GM12878 (cell line): ENCODE results near the gene ACTL10. TPM values are rescaled to one million over a fixed set of nuclear protein-coding genes. Genes with fewer than 3 reads are reported as not detected.

Experiments
- E2F4 ChIP-seq: IDR thresholded peaks from 2 replicates; pipeline ENCODE4 v1.6.1; 2012; ENCODE audit warnings: low read depth, low read length, improper control_type of control experiment
- polyA plus RNA-seq, 11 experiments: library from polyadenylated mRNA; depleted of rRNA in 4 of 11; unstranded in 6 of 11; stranded (reverse) in 5 of 11; fragments of >200 nt; fragmentation: Nextera tagmentation in 4 of 11; fragmentation: Illumina TruSeq in 1 of 11; extraction: Ambion mirVana in 4 of 11; extraction: Trizol in 1 of 11; gene quantifications; 1 replicate in 1 of 11; 2 replicates in 10 of 11; pipeline versions ENCODE4 v1.2.1 to v1.2.3, GENCODE V29; 2011 to 2016; ENCODE audit warnings: inconsistent platforms in 2 of 11, missing spikeins in 2 of 11, low read depth in 1 of 11
- total RNA-seq, 4 experiments: library from RNA; depleted of rRNA in 3 of 4; stranded (reverse); fragments of >200 nt in 3 of 4; fragmentation: Illumina TruSeq in 1 of 4; extraction: Trizol in 1 of 4; gene quantifications; 2 replicates each; pipeline versions ENCODE4 v1.2.1 to v1.2.3, GENCODE V29; 2013 to 2021
- TF ChIP-seq, protein P1 (sequence below): IDR thresholded peaks from 2 replicates; pipeline ENCODE4 v1.6.1; 2012; ENCODE audit warnings: mild to moderate bottlenecking, low read depth, low read length

The ACTL10 gene
- total and polyA plus RNA-seq, 10 of the 15 experiments (the other 5 are each of a cell fraction or from before 2014, with no cell fraction given): 0.12 to 5.0 (median 0.89) TPM

GRCh38 chr20:33716498-33716897, 49.8 kb downstream of the ACTL10 start (continued):
- no peak for TF ChIP-seq E2F4
- TF ChIP-seq, protein P1, sequence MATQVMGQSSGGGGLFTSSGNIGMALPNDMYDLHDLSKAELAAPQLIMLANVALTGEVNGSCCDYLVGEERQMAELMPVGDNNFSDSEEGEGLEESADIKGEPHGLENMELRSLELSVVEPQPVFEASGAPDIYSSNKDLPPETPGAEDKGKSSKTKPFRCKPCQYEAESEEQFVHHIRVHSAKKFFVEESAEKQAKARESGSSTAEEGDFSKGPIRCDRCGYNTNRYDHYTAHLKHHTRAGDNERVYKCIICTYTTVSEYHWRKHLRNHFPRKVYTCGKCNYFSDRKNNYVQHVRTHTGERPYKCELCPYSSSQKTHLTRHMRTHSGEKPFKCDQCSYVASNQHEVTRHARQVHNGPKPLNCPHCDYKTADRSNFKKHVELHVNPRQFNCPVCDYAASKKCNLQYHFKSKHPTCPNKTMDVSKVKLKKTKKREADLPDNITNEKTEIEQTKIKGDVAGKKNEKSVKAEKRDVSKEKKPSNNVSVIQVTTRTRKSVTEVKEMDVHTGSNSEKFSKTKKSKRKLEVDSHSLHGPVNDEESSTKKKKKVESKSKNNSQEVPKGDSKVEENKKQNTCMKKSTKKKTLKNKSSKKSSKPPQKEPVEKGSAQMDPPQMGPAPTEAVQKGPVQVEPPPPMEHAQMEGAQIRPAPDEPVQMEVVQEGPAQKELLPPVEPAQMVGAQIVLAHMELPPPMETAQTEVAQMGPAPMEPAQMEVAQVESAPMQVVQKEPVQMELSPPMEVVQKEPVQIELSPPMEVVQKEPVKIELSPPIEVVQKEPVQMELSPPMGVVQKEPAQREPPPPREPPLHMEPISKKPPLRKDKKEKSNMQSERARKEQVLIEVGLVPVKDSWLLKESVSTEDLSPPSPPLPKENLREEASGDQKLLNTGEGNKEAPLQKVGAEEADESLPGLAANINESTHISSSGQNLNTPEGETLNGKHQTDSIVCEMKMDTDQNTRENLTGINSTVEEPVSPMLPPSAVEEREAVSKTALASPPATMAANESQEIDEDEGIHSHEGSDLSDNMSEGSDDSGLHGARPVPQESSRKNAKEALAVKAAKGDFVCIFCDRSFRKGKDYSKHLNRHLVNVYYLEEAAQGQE: no peak

Other genes with a start within 250 kb of the ACTL10 start
Only the 7 nearest of the 8 such genes appear.
- gene CBFA2T2, start 176.8 kb upstream of the ACTL10 start, total RNA-seq (2014; rRNA removed): 2.6 and 2.7 TPM in 2 replicates
- 3.0 and 3.6 TPM in 2 replicates for gene CBFA2T2, start 176.8 kb upstream of the ACTL10 start, total RNA-seq (2014; rRNA removed; fragmentation: Illumina TruSeq; extraction: Trizol)
- 5.7 and 6.2 TPM in 2 replicates for gene CBFA2T2, start 176.8 kb upstream of the ACTL10 start, total RNA-seq (2021)
- 6.9 and 8.2 TPM in 2 replicates for gene CBFA2T2, start 176.8 kb upstream of the ACTL10 start, polyA plus RNA-seq (2011; rRNA removed)
- gene CBFA2T2, start 176.8 kb upstream of the ACTL10 start, polyA plus RNA-seq (2014; fragmentation: Illumina TruSeq; extraction: Trizol): 4.3 and 5.2 TPM in 2 replicates
- gene CBFA2T2, start 176.8 kb upstream of the ACTL10 start, polyA plus RNA-seq (2014; fragmentation: Nextera tagmentation; extraction: Ambion mirVana): under 1 TPM; 0.61 to 0.62 TPM
- gene CBFA2T2, start 176.8 kb upstream of the ACTL10 start, polyA plus RNA-seq (2014; rRNA removed): 6.2 and 7.0 TPM in 2 replicates
- gene CBFA2T2, start 176.8 kb upstream of the ACTL10 start, polyA plus RNA-seq (2016; fragmentation: Nextera tagmentation; extraction: Ambion mirVana): 1 to 10 TPM; 7.1 to 8.6 TPM
- gene C20orf144, start 4.6 kb upstream of the ACTL10 start, total RNA-seq (2014; rRNA removed): 0.27 TPM in 1 of 2 replicates, not detected in the other
- gene C20orf144, start 4.6 kb upstream of the ACTL10 start, total RNA-seq (2014; rRNA removed; fragmentation: Illumina TruSeq; extraction: Trizol): 0.05 and 0.13 TPM in 2 replicates
- 0.11 and 0.23 TPM in 2 replicates for gene C20orf144, start 4.6 kb upstream of the ACTL10 start, total RNA-seq (2021)
- gene C20orf144, start 4.6 kb upstream of the ACTL10 start, polyA plus RNA-seq (2011; rRNA removed): 0.07 and 0.12 TPM in 2 replicates
- 0.17 and 0.24 TPM in 2 replicates for gene C20orf144, start 4.6 kb upstream of the ACTL10 start, polyA plus RNA-seq (2014; fragmentation: Illumina TruSeq; extraction: Trizol)
- gene C20orf144, start 4.6 kb upstream of the ACTL10 start, polyA plus RNA-seq (2014; fragmentation: Nextera tagmentation; extraction: Ambion mirVana): under 1 TPM in 1 of 2 experiments, not detected in 1; 0.04 TPM
- 0.27 and 0.61 TPM in 2 replicates for gene C20orf144, start 4.6 kb upstream of the ACTL10 start, polyA plus RNA-seq (2014; rRNA removed)
- gene C20orf144, start 4.6 kb upstream of the ACTL10 start, polyA plus RNA-seq (2016; fragmentation: Nextera tagmentation; extraction: Ambion mirVana): under 1 TPM; 0.32 to 0.62 TPM
- gene NECAB3, start 7.5 kb downstream of the ACTL10 start, total RNA-seq (2014; rRNA removed): 14.3 and 15.6 TPM in 2 replicates
- 7.3 and 7.6 TPM in 2 replicates for gene NECAB3, start 7.5 kb downstream of the ACTL10 start, total RNA-seq (2014; rRNA removed; fragmentation: Illumina TruSeq; extraction: Trizol)
- 13.6 and 14.2 TPM in 2 replicates for gene NECAB3, start 7.5 kb downstream of the ACTL10 start, total RNA-seq (2021)
- 2.1 and 3.6 TPM in 2 replicates for gene NECAB3, start 7.5 kb downstream of the ACTL10 start, polyA plus RNA-seq (2011; rRNA removed)
- gene NECAB3, start 7.5 kb downstream of the ACTL10 start, polyA plus RNA-seq (2014; fragmentation: Illumina TruSeq; extraction: Trizol): 3.4 and 4.6 TPM in 2 replicates
- gene NECAB3, start 7.5 kb downstream of the ACTL10 start, polyA plus RNA-seq (2014; fragmentation: Nextera tagmentation; extraction: Ambion mirVana): 1 to 10 TPM in 1 of 2 experiments, under 1 TPM in 1; 0.21 to 1.3 TPM
- 14.5 and 17.0 TPM in 2 replicates for gene NECAB3, start 7.5 kb downstream of the ACTL10 start, polyA plus RNA-seq (2014; rRNA removed)
- 1 to 10 TPM; 7.0 to 8.5 TPM for gene NECAB3, start 7.5 kb downstream of the ACTL10 start, polyA plus RNA-seq (2016; fragmentation: Nextera tagmentation; extraction: Ambion mirVana)
- gene E2F1, start 19.4 kb downstream of the ACTL10 start, total RNA-seq (2014; rRNA removed): 31.6 and 36.7 TPM in 2 replicates
- gene E2F1, start 19.4 kb downstream of the ACTL10 start, total RNA-seq (2014; rRNA removed; fragmentation: Illumina TruSeq; extraction: Trizol): 22.8 and 26.1 TPM in 2 replicates
- gene E2F1, start 19.4 kb downstream of the ACTL10 start, total RNA-seq (2021): 41.5 and 43.2 TPM in 2 replicates
- gene E2F1, start 19.4 kb downstream of the ACTL10 start, polyA plus RNA-seq (2011; rRNA removed): 10.0 and 17.8 TPM in 2 replicates
- 13.0 and 21.6 TPM in 2 replicates for gene E2F1, start 19.4 kb downstream of the ACTL10 start, polyA plus RNA-seq (2014; fragmentation: Illumina TruSeq; extraction: Trizol)
- gene E2F1, start 19.4 kb downstream of the ACTL10 start, polyA plus RNA-seq (2014; fragmentation: Nextera tagmentation; extraction: Ambion mirVana): 1 to 10 TPM in 1 of 2 experiments, under 1 TPM in 1; 0.29 to 2.1 TPM
- gene E2F1, start 19.4 kb downstream of the ACTL10 start, polyA plus RNA-seq (2014; rRNA removed): 50.2 and 55.4 TPM in 2 replicates
- 10 to 100 TPM in 1 of 2 experiments, 1 to 10 TPM in 1; 3.2 to 16.7 TPM for gene E2F1, start 19.4 kb downstream of the ACTL10 start, polyA plus RNA-seq (2016; fragmentation: Nextera tagmentation; extraction: Ambion mirVana)
- 7.5 and 9.7 TPM in 2 replicates for gene PXMP4, start 53.4 kb downstream of the ACTL10 start, total RNA-seq (2014; rRNA removed)
- gene PXMP4, start 53.4 kb downstream of the ACTL10 start, total RNA-seq (2014; rRNA removed; fragmentation: Illumina TruSeq; extraction: Trizol): 2.1 and 3.6 TPM in 2 replicates
- gene PXMP4, start 53.4 kb downstream of the ACTL10 start, total RNA-seq (2021): 7.6 and 8.9 TPM in 2 replicates
- 2.7 and 4.9 TPM in 2 replicates for gene PXMP4, start 53.4 kb downstream of the ACTL10 start, polyA plus RNA-seq (2011; rRNA removed)
- 1.3 and 5.4 TPM in 2 replicates for gene PXMP4, start 53.4 kb downstream of the ACTL10 start, polyA plus RNA-seq (2014; fragmentation: Illumina TruSeq; extraction: Trizol)
- gene PXMP4, start 53.4 kb downstream of the ACTL10 start, polyA plus RNA-seq (2014; fragmentation: Nextera tagmentation; extraction: Ambion mirVana): 10 to 100 TPM; 12.2 to 19.2 TPM
- gene PXMP4, start 53.4 kb downstream of the ACTL10 start, polyA plus RNA-seq (2014; rRNA removed): 4.8 and 5.7 TPM in 2 replicates
- 10 to 100 TPM; 14.2 to 15.7 TPM for gene PXMP4, start 53.4 kb downstream of the ACTL10 start, polyA plus RNA-seq (2016; fragmentation: Nextera tagmentation; extraction: Ambion mirVana)
- 1.5 and 2.8 TPM in 2 replicates for gene ZNF341, start 65.1 kb downstream of the ACTL10 start, total RNA-seq (2014; rRNA removed)
- 1.1 and 1.4 TPM in 2 replicates for gene ZNF341, start 65.1 kb downstream of the ACTL10 start, total RNA-seq (2014; rRNA removed; fragmentation: Illumina TruSeq; extraction: Trizol)
- gene ZNF341, start 65.1 kb downstream of the ACTL10 start, total RNA-seq (2021): 4.0 and 5.0 TPM in 2 replicates
- gene ZNF341, start 65.1 kb downstream of the ACTL10 start, polyA plus RNA-seq (2011; rRNA removed): 0.86 and 2.5 TPM in 2 replicates
- 0.63 and 2.4 TPM in 2 replicates for gene ZNF341, start 65.1 kb downstream of the ACTL10 start, polyA plus RNA-seq (2014; fragmentation: Illumina TruSeq; extraction: Trizol)
- gene ZNF341, start 65.1 kb downstream of the ACTL10 start, polyA plus RNA-seq (2014; fragmentation: Nextera tagmentation; extraction: Ambion mirVana): under 1 TPM; 0.18 to 0.46 TPM
- 3.0 and 4.1 TPM in 2 replicates for gene ZNF341, start 65.1 kb downstream of the ACTL10 start, polyA plus RNA-seq (2014; rRNA removed)
- gene ZNF341, start 65.1 kb downstream of the ACTL10 start, polyA plus RNA-seq (2016; fragmentation: Nextera tagmentation; extraction: Ambion mirVana): 1 to 10 TPM; 3.8 to 4.0 TPM
- 46.6 and 47.7 TPM in 2 replicates for gene CHMP4B, start 144.4 kb downstream of the ACTL10 start, total RNA-seq (2014; rRNA removed)
- 52.6 and 54.1 TPM in 2 replicates for gene CHMP4B, start 144.4 kb downstream of the ACTL10 start, total RNA-seq (2014; rRNA removed; fragmentation: Illumina TruSeq; extraction: Trizol)
- gene CHMP4B, start 144.4 kb downstream of the ACTL10 start, total RNA-seq (2021): 96.3 and 98.7 TPM in 2 replicates
- gene CHMP4B, start 144.4 kb downstream of the ACTL10 start, polyA plus RNA-seq (2011; rRNA removed): 63.3 and 64.9 TPM in 2 replicates
- gene CHMP4B, start 144.4 kb downstream of the ACTL10 start, polyA plus RNA-seq (2014; fragmentation: Illumina TruSeq; extraction: Trizol): 117 and 118 TPM in 2 replicates
- 10 to 100 TPM in 1 of 2 experiments, 1 to 10 TPM in 1; 4.2 to 12.9 TPM for gene CHMP4B, start 144.4 kb downstream of the ACTL10 start, polyA plus RNA-seq (2014; fragmentation: Nextera tagmentation; extraction: Ambion mirVana)
- 102 and 105 TPM in 2 replicates for gene CHMP4B, start 144.4 kb downstream of the ACTL10 start, polyA plus RNA-seq (2014; rRNA removed)
- gene CHMP4B, start 144.4 kb downstream of the ACTL10 start, polyA plus RNA-seq (2016; fragmentation: Nextera tagmentation; extraction: Ambion mirVana): 1 to 10 TPM; 5.0 to 6.7 TPM